ENCODE results near the gene EYA2.

DNA sequence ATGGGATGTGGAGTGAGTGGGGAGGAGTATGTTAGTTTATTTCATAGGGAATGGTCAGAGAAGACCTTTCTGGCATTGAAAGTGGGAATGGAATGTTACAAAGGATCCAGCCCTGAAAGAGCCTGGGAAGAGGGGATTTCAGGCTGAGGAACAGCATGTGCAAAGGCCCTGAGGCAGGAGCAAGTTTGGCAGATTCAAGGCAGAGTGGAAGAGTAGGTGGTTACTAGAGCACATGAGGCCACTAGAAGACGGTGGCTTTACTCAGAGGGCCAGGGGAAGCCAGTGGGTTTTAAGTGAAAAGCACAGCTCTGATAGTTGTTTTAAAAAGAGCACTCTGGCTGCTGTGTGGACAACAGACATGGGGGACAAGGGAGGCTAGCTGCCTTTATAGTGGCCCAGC, 234.7 kb downstream of the EYA2 start:
- no peak for TF ChIP-seq CTCF (IDR thresholded peaks at IDR 0.05)
- TF ChIP-seq POLR2AphosphoS5 (IDR thresholded peaks at IDR 0.05): no peak
- no peak for TF ChIP-seq POLR2A (IDR thresholded peaks at IDR 0.05)

Measured in prostate gland (tissue), 2 donors.